GM19025 (cell line): ENCODE data around the gene MTF1.

Experiments used
- ATAC-seq: cut with Tn5 transposase; IDR thresholded peaks from one replicate; pipeline ENCODE4 v1.9.1; 2021; ENCODE audit warnings: mild to moderate bottlenecking, low read depth, moderate library complexity; ENCODE audit not compliant: unreplicated experiment

The MTF1 gene

GRCh38 chr1:37872692-37873091 lies 13.3 kb upstream of the MTF1 start:
- no peak for ATAC-seq

GRCh38 chr1:37868466-37868865 lies 9.1 kb upstream of the MTF1 start:
- ATAC-seq, result no peak

GRCh38 chr1:37867784-37868183 lies 8.4 kb upstream of the MTF1 start:
- ATAC-seq, result no peak

- no peak for ATAC-seq
Observed at GRCh38 chr1:37866491-37866890, 7.1 kb upstream of the MTF1 start.

- ATAC-seq, result no peak
Observed at GRCh38 chr1:37865348-37866120, 6.1 kb upstream of the MTF1 start.

- ATAC-seq, result no peak
Observed at GRCh38 chr1:37862330-37862729, 2.9 kb upstream of the MTF1 start.

- ATAC-seq, result no peak
Observed at GRCh38 chr1:37861151-37861550, 1.8 kb upstream of the MTF1 start.

- no peak for ATAC-seq
Observed at GRCh38 chr1:37860346-37860666, 914 bp upstream of the MTF1 start.

GRCh38 chr1:37858931-37859506 lies 373 bp downstream of the MTF1 start:
- no peak for ATAC-seq

- no peak for ATAC-seq
Observed at GRCh38 chr1:37854406-37854805, 5.0 kb downstream of the MTF1 start.

- no peak for ATAC-seq
Observed at GRCh38 chr1:37853157-37853556, 6.2 kb downstream of the MTF1 start.

- no peak for ATAC-seq
Observed at GRCh38 chr1:37851782-37852210, 7.6 kb downstream of the MTF1 start.

- ATAC-seq, result no peak
Observed at GRCh38 chr1:37851262-37851661, 8.1 kb downstream of the MTF1 start.

- no peak for ATAC-seq
Observed at GRCh38 chr1:37850352-37850955, 8.9 kb downstream of the MTF1 start.

- ATAC-seq, result no peak
Observed at GRCh38 chr1:37849480-37849879, 9.9 kb downstream of the MTF1 start.

GRCh38 chr1:37846647-37847339 lies 12.6 kb downstream of the MTF1 start:
- ATAC-seq, result no peak

GRCh38 chr1:37845786-37846185 lies 13.6 kb downstream of the MTF1 start:
- ATAC-seq, result no peak

- ATAC-seq, result no peak
Observed at GRCh38 chr1:37845049-37845646, 14.2 kb downstream of the MTF1 start.

- ATAC-seq, result no peak
Observed at GRCh38 chr1:37844536-37844935, 14.9 kb downstream of the MTF1 start.

GRCh38 chr1:37841652-37842051 lies 17.7 kb downstream of the MTF1 start:
- no peak for ATAC-seq

GRCh38 chr1:37840711-37841110 lies 18.7 kb downstream of the MTF1 start:
- no peak for ATAC-seq
